SK-N-MC (cell line): ENCODE measurements around the gene TMEM88.

ENCODE experiments used
- DNase-seq: peaks from one replicate; pipeline ENCODE4 v3.0.0-alpha.2; 2011; ENCODE audit warnings: low read depth, low spot score
- H3K27ac ChIP-seq: fragments of 200-600 bp; sonication (generic); 2 replicates; pipeline ENCODE4 v1.5.1; 2016; ENCODE audit warnings: mixed run types
- H3K36me3 ChIP-seq: fragments of 200-600 bp; sonication (generic); 2 replicates; pipeline ENCODE4 v1.6.1; 2017; ENCODE audit warnings: antibody characterized with exemption, low read length, mixed read lengths; ENCODE audit not compliant: insufficient read depth
- H3K4me3 ChIP-seq: fragments of 200-600 bp; sonication (generic); 2 replicates; pipeline ENCODE4 v1.5.1; 2016
- H3K9ac ChIP-seq: fragments of 200-600 bp; sonication (generic); 2 replicates; pipeline ENCODE4 v1.8.0; 2017; ENCODE audit warnings: mixed run types, mixed read lengths; ENCODE audit not compliant: insufficient read length
- H3K9me3 ChIP-seq: fragments of 200-600 bp; sonication (generic); 2 replicates; pipeline ENCODE4 v1.6.1; 2017; ENCODE audit warnings: low read depth, mild to moderate bottlenecking, antibody characterized with exemption, low read length, moderate library complexity, mixed read lengths
- EZH2 ChIP-seq: fragments of 200-600 bp; sonication (generic); IDR thresholded peaks from one replicate; pipeline ENCODE4 v1.6.1; 2017; ENCODE audit warnings: antibody characterized with exemption
- FOXP2 ChIP-seq: optimal IDR thresholded peaks from 2 replicates; pipeline ENCODE3; 2011; ENCODE audit warnings: mild to moderate bottlenecking, moderate library complexity; ENCODE audit not compliant: insufficient read depth; ENCODE audit errors: extremely low read length, control extremely low read depth
- POLR2AphosphoS5 ChIP-seq: IDR thresholded peaks from 2 replicates; pipeline ENCODE4 v1.6.1; 2012; ENCODE audit warnings: mild to moderate bottlenecking, low read depth, low read length, borderline replicate concordance

The TMEM88 gene

GRCh38 chr17:7867881-7868329 is 13.0 kb downstream of the TMEM88 start:
- no peak overlapping the region for H3K4me3 ChIP-seq
- TF ChIP-seq EZH2 = no peak
- no peak for TF ChIP-seq FOXP2
- TF ChIP-seq POLR2AphosphoS5 = no peak
- H3K27ac ChIP-seq = no peak overlapping the region
- no peaks in the 10 kb centered on the region for H3K9me3 ChIP-seq
- no peak for DNase-seq
- no peak overlapping the region for H3K9ac ChIP-seq
- no peaks in the 10 kb centered on the region; the same call in 1 of the 2 replicates for H3K36me3 ChIP-seq

GRCh38 chr17:7873051-7873450 is 18.2 kb downstream of the TMEM88 start:
- 0 out of 2 replicates have a peak, but pooled peaks cover 2% of the 10 kb centered on the region for H3K36me3 ChIP-seq
- H3K9ac ChIP-seq = no peak overlapping the region

GRCh38 chr17:7875804-7876370 is 21.0 kb downstream of the TMEM88 start:
- no peak for TF ChIP-seq POLR2AphosphoS5
- no peak for TF ChIP-seq FOXP2
- TF ChIP-seq EZH2 = no peak
- Histone ChIP-seq H3K27ac (no peak overlapping the region), H3K4me3 (no peak overlapping the region), H3K9ac (no peak overlapping the region), H3K9me3 (no peaks in the 10 kb centered on the region), H3K36me3 (peaks cover 11% of the 10 kb centered on the region; the same call in 1 of the 2 replicates)
- no peak for DNase-seq

More at GRCh38 chr17:7873051-7873450, 18.2 kb downstream of the TMEM88 start:
- no peak overlapping the region for H3K4me3 ChIP-seq
- TF ChIP-seq POLR2AphosphoS5 = no peak
- no peak for TF ChIP-seq EZH2
- no peak for TF ChIP-seq FOXP2
- H3K9me3 ChIP-seq = no peaks in the 10 kb centered on the region
- H3K27ac ChIP-seq = no peak overlapping the region
- no peak for DNase-seq

- Histone ChIP-seq H3K4me3 (no peak overlapping the region), H3K9ac (no peak overlapping the region), H3K36me3 (peaks cover 11% of the 10 kb centered on the region; the same call in 1 of the 2 replicates), H3K9me3 (no peaks in the 10 kb centered on the region), H3K27ac (no peak overlapping the region)
- no peak for DNase-seq
- TF ChIP-seq POLR2AphosphoS5 (no peak), FOXP2 (no peak), EZH2 (no peak)
Measured at GRCh38 chr17:7878234-7878633, 23.4 kb downstream of the TMEM88 start.

- H3K9me3 ChIP-seq = no peaks in the 10 kb centered on the region
- H3K36me3 ChIP-seq = peaks cover 11% of the 10 kb centered on the region; the same call in 1 of the 2 replicates
- no peak overlapping the region for H3K27ac ChIP-seq
- peak overlapping the region; percentile 19 for H3K9ac ChIP-seq
- no peak for TF ChIP-seq EZH2
- no peak for TF ChIP-seq FOXP2
- TF ChIP-seq POLR2AphosphoS5 = no peak
- no peak overlapping the region for H3K4me3 ChIP-seq
- no peak for DNase-seq
Measured at GRCh38 chr17:7880076-7880868, 25.4 kb downstream of the TMEM88 start.

GRCh38 chr17:7881276-7882054 is 26.6 kb downstream of the TMEM88 start:
- Histone ChIP-seq H3K9me3 (no peaks in the 10 kb centered on the region), H3K9ac (peak overlapping the region; percentile 29), H3K36me3 (peaks cover 9% of the 10 kb centered on the region; the same call in 1 of the 2 replicates), H3K4me3 (no peak overlapping the region), H3K27ac (no peak overlapping the region)
- no peak for TF ChIP-seq FOXP2
- DNase-seq = no peak

- no peak for DNase-seq
- Histone ChIP-seq H3K27ac (peak overlapping the region; percentile 38; the same call in 1 of the 2 replicates), H3K9ac (peak overlapping the region; percentile 42), H3K4me3 (no peak overlapping the region), H3K36me3 (peaks cover 9% of the 10 kb centered on the region; the same call in 1 of the 2 replicates), H3K9me3 (no peaks in the 10 kb centered on the region)
- TF ChIP-seq POLR2AphosphoS5 (no peak), EZH2 (no peak), FOXP2 (no peak)
Measured at GRCh38 chr17:7882068-7882467, 27.2 kb downstream of the TMEM88 start.

GRCh38 chr17:7882629-7883028 is 27.8 kb downstream of the TMEM88 start:
- Histone ChIP-seq H3K36me3 (peaks cover 9% of the 10 kb centered on the region; the same call in 1 of the 2 replicates), H3K9ac (no peak overlapping the region), H3K27ac (peak overlapping the region; percentile 99), H3K4me3 (no peak overlapping the region; the same call in 1 of the 2 replicates), H3K9me3 (no peaks in the 10 kb centered on the region)
- no peak for DNase-seq
- no peak for TF ChIP-seq EZH2
- no peak for TF ChIP-seq FOXP2
- no peak for TF ChIP-seq POLR2AphosphoS5
